ENCODE data around the gene ATP8A2.

GRCh38 chr13:26045142-26045541 is 673.4 kb downstream of the ATP8A2 start:
- TF ChIP-seq CTCF (IDR thresholded peaks at IDR 0.05; ENCODE audit: low read length) (no peak), EZH2 (optimal IDR thresholded peaks at IDR 0.05; ENCODE audit: low read depth, low read length) (no peak)

Measured in MM.1S (cell line).